IPS-NIHi11 (cell line): ENCODE data around the gene MRPL55.

Source experiments
- DNase-seq: peaks from one replicate; pipeline ENCODE4 v3.0.0; 2012; ENCODE audit warnings: mixed read lengths, low spot score

The MRPL55 gene

GRCh38 chr1:228068359-228068758 is 40.7 kb downstream of the MRPL55 start:
- no peak for DNase-seq

GRCh38 chr1:228066891-228067654 is 42.0 kb downstream of the MRPL55 start:
- DNase-seq: no peak

- no peak for DNase-seq
Observed at GRCh38 chr1:228066416-228066815, 42.7 kb downstream of the MRPL55 start.

- no peak for DNase-seq
Observed at GRCh38 chr1:228065543-228066347, 43.4 kb downstream of the MRPL55 start.

GRCh38 chr1:228064741-228065542 is 44.2 kb downstream of the MRPL55 start:
- DNase-seq: no peak

GRCh38 chr1:228064296-228064695 is 44.8 kb downstream of the MRPL55 start:
- DNase-seq: no peak

- no peak for DNase-seq
Observed at GRCh38 chr1:228063251-228064191, 45.6 kb downstream of the MRPL55 start.

GRCh38 chr1:228062812-228063211 is 46.3 kb downstream of the MRPL55 start:
- DNase-seq: no peak

GRCh38 chr1:228062085-228062791 is 46.9 kb downstream of the MRPL55 start:
- DNase-seq: no peak

- DNase-seq: no peak
Observed at GRCh38 chr1:228061411-228062084, 47.6 kb downstream of the MRPL55 start.

- no peak for DNase-seq
Observed at GRCh38 chr1:228060458-228061190, 48.5 kb downstream of the MRPL55 start.

- DNase-seq: peak; percentile 82
Observed at GRCh38 chr1:228059634-228060457, 49.3 kb downstream of the MRPL55 start.

- DNase-seq: no peak
Observed at GRCh38 chr1:228058949-228059633, 50.0 kb downstream of the MRPL55 start.

GRCh38 chr1:228058172-228058948 is 50.7 kb downstream of the MRPL55 start:
- no peak for DNase-seq
